D721Med (cell line): Measurements from ENCODE around the gene MROH8.
A peak's percentile ranks its signal among the peaks of the same experiment; 100 is the strongest.

Experiments
- DNase-seq: peaks from one replicate; pipeline ENCODE4 v3.0.0; 2011; ENCODE audit warnings: low spot score; ENCODE audit not compliant: insufficient read length
- FAIRE-seq: peaks from 2 replicates; lab custom pipeline; 2011; peaks lifted over from hg19 to GRCh38; lab: Jason Lieb, UNC
- CTCF ChIP-seq: IDR thresholded peaks from 2 replicates; pipeline ENCODE4 v1.5.1; 2012; ENCODE audit warnings: mild to moderate bottlenecking, control low read depth; ENCODE audit not compliant: insufficient read depth; ENCODE audit errors: missing control alignments

MROH8 gene

DNA sequence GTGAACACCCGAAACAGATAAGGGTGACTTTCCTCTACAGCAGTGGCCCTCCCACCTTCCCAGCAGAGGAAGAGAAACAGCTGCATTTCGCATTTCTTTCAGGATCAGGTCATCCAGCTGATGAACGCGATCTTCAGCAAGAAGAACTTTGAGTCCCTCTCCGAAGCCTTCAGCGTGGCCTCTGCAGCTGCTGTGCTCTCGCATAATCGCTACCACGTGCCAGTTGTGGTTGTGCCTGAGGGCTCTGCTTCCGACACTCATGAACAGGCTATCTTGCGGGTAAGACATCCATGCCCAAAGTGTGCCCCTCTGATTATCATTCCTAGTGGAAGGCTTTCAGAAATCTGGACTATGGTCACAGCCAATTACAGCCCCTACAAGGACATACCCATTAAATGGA, 27.8 kb upstream of the MROH8 start:
- FAIRE-seq: no peak
- no peak for DNase-seq
- TF ChIP-seq CTCF: no peak

GRCh38 chr20:37205794-37206193, 26.4 kb upstream of the MROH8 start:
- FAIRE-seq: no peak

DNA sequence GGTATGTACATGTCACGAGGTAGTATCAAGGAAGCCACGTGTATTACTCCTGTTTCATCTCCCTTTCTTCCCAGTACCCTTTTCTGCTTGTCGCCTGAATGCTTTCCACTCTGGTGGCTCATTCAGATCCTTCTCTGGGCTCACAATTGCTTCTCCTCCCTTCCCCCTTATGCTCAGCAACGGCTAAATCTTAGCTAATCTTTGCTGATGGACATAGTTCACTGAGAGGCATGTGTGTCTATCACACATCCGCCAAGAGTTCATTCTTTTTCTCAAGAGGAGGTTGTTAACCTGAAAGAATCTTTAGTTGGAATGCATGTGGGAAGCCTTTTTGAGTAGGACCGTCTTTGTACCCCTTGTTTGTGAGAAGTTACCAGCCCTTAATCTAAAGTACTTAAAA, 25.8 kb upstream of the MROH8 start:
- no peak for DNase-seq

More at GRCh38 chr20:37205794-37206193, 26.4 kb upstream of the MROH8 start:
- no peak for TF ChIP-seq CTCF
- no peak for DNase-seq

GRCh38 chr20:37204056-37204455, 24.7 kb upstream of the MROH8 start:
- no peak for TF ChIP-seq CTCF
- no peak for FAIRE-seq
- no peak for DNase-seq

More for the DNA sequence above, 25.8 kb upstream of the MROH8 start:
- no peak for TF ChIP-seq CTCF
- no peak for FAIRE-seq

DNA sequence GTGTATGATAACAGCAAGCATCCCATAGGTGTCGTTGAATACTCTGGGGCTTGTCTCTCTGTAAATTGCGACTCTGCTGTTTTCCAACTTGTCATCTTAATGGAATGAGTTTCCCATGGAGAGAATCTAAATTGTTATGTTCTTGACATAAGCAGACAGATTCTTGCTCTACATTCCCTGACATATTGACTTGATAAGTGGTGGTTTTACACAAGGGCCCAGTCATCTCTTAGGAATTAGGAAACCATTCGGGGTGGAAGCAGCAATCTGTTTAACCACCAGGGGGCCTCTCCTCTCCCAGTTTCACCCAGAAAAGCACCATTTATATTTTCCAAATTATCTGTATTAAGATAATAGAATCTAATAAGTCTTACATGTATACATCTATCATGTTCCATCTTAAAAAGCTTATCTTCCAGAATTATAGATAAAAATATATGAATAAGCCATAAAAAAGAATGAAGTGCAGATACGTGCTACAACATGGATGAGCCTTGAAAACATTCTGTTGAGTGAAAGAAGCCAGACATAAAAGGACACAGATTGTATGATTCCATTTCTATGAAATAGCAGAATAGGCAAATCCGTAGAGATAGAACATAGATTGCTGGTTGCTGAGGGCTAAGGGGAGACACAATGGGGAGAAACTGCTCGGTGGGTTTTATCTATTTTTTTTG, 23.1 kb upstream of the MROH8 start:
- DNase-seq: no peak
- TF ChIP-seq CTCF: peak; percentile 62
- FAIRE-seq: no peak

GRCh38 chr20:37201827-37202162, 22.4 kb upstream of the MROH8 start:
- FAIRE-seq (no peak), DNase-seq (no peak)
- TF ChIP-seq CTCF: no peak
